ENCODE results near the gene TRAPPC10. TPM values are rescaled to one million over a fixed set of nuclear protein-coding genes. Genes with fewer than 3 reads are reported as not detected.
"Not testable (repeated sequence)": the region's sequence is repeated elsewhere in the genome, so short reads cannot be mapped to it uniquely, and the experiment has no call there.

TRAPPC10 gene
- total RNA-seq, 1 experiment from 2014 or later = 17.4 TPM

DNA sequence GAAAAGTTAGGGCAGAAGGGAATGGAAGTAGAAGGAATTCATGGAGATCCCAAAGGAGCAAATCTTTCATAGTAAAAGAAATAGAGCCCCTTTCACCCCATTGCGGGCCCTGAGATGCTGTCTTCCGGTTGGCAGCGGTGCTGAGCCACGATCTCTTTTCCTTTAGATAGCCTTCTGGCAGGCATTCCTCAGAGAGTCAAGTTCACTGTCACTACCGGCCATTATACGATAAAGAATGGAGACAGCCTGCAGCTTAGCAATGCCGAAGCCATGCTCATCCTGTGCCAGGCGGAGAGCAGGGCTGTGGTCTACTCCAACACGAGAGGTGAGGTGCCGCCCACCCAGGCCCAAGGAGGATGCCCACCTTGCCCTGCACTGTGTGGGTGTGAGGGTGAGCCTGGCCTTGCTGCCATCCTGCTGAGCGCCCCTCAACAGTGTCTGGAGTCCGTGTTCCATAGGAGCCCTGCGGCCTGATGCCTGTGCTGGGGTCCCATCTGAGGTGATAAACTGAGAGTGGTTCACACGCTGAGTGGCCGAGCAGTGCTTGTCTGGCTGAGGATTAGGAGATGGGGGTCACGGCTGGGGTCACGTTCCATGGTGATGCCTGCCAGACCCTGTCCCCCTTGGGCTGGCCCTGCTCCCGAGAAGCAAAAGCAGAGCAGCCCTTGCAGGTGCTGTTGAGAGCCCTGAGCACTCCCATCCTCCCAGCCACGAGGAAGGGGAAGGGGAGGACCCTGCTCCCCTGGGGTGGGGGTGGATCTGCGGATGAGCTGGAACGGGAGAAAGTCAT is 74.7 kb downstream of the TRAPPC10 start:
- no peak for DNase-seq (ENCODE audit: extremely low read depth, low read depth)

DNA sequence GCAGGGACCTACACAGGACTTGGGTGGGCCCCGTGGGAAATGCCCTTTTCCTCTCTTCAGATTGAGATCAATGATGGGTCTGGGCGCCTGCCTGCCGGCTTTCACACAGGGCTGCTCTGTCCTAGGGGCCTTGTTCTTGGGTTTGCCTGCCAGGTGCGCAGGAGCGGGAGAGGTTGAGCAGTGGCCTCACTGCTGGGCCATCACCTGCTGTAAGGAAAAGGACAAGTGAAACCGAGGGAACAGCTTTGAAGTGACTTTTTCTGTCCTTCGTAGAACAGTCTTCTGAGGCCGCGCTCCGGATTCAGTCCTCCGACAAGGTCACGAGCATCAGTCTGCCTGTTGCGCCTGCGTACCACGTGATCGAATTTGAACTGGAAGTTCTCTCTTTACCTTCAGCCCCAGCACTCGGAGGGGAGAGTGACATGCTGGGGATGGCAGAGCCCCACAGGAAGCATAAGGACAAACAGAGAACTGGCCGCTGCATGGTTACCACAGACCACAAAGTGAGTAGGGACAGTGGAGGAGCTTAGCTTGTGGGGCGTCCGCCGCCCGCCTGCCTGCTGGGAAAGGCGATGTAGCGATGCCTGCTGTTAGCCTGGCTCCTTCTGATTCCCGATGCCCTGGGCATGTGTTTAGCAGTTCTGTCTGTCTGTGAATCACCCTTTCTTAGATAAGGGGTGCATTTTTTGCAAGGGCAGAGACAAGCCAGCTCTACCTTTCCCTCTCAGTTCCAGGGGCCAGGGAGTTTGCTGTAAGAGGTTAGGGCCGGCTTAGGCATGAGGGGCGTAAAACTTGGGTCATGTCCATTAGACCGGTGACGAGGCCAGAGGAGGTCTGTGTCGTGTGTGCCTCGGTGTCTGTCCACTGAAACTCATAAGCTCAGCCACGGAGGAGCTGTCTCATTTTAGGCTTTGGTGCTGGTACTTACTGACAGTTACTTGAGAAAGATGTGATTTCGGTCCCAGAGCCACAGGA is 75.6 kb downstream of the TRAPPC10 start:
- DNase-seq (ENCODE audit: extremely low read depth, low read depth) = no peak

DNA sequence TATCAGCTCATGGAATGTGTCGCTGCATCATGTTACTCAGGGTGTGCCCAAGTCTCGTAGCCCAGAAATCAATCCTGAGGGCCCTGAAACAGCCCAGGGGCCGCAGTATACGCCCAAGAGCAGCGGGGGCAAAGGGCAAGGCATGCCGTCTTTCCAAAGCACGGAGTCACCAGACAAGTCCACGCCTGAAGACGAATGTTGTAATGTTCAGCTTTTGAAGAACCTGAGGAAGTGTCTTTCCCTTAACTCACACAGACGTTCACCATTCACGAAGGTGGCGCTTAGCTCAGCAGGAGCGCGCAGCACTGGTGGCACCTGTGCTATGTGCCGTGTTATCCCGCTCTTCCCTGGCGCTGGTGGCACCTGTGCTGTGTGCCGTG is 76.3 kb downstream of the TRAPPC10 start:
- no peak for DNase-seq (ENCODE audit: extremely low read depth, low read depth)

DNA sequence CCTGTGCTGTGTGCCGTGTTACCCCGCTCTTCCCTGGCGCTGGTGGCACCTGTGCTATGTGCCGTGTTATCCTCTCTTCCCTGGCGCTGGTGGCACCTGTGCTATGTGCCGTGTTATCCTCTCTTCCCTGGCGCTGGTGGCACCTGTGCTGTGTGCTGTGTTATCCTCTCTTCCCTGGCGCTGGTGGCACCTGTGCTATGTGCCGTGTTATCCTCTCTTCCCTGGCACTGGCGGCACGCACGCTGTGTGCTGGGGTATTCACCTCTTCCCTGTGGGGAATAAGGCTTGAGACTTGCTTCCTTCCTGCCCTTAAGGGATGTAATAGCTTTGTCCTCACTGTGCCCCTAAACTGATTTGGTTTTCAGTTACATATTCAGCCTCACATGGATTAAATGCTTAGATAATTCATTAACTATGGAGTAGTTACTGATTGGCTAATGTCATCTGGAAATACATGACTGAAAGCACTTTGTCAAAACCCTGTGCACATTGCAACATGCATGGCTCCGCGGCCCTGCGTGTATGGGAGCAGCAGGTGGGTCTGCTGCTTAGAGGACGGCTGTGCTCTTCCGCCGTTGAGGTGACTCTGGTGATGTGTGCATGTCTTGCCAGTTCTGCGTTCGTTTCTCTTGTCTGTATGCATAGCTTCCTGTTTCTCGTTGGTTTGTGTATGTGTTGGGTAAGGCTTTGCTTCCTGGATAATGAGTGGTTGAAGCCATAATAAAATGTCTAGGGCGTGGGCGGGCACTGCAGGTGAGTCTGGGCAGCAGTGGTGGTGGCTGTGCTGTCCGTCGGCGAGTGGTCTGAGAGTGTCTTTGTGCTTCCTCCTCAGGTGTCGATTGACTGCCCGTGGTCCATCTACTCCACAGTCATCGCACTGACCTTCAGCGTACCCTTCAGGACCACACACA is 77.1 kb downstream of the TRAPPC10 start:
- DNase-seq (ENCODE audit: extremely low read depth, low read depth) = no peak

DNA sequence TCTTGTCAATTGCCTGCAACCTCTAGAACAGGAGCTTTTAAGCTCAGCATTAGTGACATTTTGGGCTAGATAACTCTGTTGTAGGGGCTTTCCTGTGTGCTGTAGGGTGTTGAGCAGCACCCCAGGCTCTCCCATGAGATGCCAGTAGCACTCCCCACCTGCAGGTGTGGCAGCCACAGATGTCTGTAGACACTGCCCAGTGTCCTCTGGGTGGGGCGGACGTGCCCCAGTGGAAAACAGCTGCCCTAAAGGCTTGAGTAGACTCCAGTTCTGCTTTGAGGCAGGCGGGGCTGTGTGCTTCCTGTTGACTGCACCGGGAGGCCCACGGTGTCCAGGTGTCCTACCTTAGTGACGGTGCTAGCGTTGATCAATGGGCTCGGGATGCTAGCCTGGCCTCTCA is 78.2 kb downstream of the TRAPPC10 start:
- DNase-seq (ENCODE audit: extremely low read depth, low read depth) = no peak

DNA sequence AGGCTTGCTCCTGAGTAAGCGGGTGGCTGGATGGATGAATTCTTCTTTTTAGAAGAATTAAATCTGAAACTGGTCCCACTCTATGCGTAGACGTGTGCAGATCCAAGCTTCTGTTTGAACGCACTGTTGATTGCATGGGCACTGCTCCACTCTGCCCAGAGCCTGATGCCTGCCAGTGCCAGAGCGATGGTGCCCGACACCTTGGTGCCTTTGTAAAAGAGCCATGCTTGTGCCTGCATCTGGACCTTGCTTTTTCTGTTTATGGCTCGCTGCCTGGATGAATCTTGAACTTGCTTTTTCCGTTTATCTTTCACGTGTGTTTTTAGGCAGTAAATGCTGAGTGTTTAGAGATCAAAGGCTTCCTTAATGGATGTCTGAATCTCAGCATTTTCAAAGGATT is 80.1 kb downstream of the TRAPPC10 start:
- no peak for DNase-seq (ENCODE audit: extremely low read depth, low read depth)

DNA sequence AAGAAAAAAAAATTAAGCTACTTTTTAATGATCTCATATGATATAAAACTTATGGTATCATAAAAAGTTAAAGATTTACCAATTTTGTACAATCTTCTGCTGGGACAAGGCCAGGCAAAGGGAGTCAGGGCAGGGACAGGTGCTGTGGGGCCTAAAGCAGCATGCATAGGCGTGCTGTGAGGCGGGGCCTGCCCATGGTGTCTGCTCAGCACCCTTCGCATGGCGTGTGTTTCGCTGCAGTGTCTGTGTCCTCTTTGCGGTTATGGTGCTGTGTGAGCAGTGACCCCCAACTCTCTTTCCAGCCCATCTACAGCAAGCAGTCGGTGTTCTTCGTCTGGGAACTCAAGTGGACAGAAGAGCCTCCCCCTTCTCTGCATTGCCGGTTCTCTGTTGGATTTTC is 81.7 kb downstream of the TRAPPC10 start:
- DNase-seq (ENCODE audit: extremely low read depth, low read depth) = no peak

DNA sequence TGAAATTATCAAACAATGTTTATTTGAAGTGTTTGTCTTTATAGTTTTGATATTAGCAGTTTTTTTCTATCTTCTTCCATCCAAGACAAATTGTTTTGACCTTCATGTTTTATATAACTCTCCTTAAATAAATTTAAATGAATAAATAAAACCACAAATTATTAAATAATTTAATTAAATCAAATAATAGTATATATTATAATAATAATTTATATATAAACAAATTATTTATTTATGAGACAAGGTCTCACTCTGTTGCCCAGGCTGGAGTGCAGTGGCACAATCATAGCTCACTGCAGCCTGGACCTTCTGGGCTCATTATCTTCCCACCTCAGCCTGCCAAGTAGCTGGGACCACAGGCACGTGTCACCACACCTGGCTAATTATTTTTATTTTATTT is 82.7 kb downstream of the TRAPPC10 start:
- no peak for DNase-seq (ENCODE audit: extremely low read depth, low read depth)

DNA sequence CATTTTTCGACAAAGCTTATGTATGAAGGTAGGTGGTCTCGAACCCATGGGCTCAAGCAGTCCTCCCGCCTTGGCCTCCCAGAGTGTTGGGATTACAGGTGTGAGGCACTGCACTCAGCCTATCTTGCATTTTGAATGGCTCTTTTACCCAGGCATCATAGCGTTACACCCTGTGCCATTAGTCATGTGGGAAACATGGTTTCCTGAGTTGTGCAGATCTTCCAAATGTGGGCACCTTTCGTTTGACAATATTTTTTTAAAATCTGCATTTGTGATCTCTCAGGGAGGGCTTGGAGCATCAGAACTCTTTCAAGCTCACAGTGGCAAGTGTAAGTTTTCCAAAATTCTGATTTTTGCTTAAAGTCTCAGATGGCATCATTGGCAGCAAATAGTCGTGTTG is 86.4 kb downstream of the TRAPPC10 start:
- DNase-seq (ENCODE audit: extremely low read depth, low read depth) = not testable (repeated sequence)

DNA sequence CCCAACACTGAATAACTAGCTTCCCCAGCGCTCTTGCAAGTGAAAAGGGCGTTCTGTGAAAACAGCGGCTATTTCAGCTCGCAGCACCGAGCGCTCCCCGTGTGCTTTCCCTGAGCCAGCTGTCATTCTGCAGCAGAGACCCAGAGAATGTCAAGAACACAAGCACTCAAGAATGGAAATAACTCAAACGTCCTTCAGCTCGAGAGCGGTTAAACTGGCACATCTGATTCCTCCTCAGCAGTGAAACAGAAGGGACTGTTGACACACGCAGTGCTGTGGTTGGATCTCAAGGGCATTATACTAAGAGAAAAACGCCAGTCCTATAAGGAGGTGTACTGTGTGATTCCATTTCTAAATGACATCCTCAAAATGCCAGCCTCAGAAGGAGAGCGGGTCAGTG is 86.9 kb downstream of the TRAPPC10 start:
- DNase-seq (ENCODE audit: extremely low read depth, low read depth) = not testable (repeated sequence)

DNA sequence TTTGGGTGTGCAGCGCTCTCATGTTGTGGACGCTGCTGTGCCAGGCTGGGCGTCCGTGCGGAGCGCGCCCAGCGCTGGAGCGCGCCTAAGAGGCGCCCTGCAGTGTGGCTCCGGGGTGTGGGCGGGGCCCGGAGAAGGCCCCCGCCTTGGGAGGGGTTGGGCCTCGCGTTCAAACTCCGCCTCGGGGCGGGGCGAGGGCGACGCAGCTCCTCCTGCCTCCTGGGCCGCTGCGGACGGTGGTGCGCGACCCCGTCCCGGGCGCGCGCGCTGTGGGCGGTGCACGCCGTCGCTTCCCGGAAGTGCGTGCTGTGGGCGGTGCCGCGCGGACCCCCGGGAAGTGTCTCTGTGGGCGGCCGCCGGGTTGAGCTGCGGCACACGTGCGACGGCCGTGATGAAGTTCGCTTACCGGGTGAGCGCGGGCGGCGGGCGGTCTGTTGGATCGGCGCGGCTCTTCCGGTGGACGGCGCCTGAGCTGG is 95.0 kb downstream of the TRAPPC10 start, which contains the start of gene PWP2:
PWP2 (plus strand) TSS at position 374 of the 476 bp plus-strand sequence; CDS start at position 392, 18 bp downstream.
- DNase-seq (ENCODE audit: extremely low read depth, low read depth) = not testable (repeated sequence)

DNA sequence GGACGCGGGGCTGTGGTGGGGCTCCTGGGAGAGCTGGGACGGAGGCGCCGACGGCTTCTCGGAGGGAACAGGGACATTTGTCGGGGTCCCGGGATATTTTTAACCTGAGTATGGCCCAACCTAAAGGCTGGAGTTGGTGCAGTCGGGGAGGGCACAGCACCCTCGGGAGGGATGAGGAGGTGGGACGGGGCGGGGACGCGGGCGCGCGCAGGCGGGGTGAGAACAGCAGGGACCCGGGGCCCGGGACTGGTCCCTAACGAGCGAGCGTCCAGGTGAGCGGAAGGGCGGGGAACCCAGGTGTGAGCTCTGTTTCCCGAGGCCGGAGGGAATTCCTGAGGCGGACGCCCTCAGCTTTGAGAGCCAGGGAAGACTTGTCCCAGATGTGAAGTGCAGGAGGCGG is 95.5 kb downstream of the TRAPPC10 start:
- DNase-seq (ENCODE audit: extremely low read depth, low read depth) = not testable (repeated sequence)

DNA sequence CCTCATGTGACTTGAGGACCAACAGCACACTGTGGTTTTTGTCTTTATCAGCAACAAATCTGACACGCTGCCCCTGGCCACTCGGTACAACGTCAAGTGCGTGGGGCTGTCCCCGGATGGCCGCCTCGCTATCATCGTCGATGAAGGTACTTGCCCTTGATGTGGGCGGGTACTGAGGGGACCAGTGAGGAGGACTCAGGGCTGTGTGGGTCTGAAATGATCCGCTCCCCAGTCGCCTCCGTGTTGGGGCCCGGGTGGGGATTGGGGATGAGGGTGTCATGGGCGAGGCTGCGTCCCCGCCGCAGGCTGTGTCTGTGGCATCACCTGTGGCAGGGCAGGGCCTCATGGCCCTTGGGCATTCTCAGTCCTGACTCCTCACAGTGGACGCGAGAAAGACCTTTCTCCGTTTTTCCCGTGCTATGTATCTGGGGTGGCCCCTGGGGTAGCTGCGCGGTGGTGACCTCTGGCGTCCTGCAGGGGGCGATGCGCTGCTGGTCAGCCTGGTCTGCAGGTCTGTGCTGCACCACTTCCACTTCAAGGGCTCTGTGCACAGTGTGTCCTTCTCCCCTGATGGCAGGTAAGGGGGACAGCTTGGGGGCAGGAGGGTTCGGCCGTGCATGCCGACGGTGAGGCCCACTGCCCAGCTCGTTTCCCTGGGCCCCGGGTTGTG is 101.7 kb downstream of the TRAPPC10 start:
- not testable (repeated sequence) for DNase-seq (ENCODE audit: extremely low read depth, low read depth)

DNA sequence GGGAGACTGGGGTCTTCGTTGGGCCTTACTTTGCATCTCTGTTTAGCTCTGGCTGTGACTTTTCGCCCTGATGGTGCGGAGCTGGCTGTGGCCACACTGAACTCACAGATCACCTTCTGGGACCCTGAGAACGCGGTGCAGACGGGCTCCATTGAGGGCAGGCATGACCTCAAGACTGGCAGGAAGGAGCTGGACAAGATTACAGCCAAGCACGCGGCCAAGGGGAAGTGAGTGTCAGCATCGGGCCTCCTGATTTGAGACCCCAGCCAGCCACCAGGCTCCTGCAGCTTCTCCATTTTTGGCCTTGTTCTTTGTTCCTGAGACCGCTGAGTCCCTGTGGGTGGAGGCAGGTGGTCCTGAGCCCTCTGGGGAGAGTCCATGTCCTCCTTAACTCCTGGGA is 110.0 kb downstream of the TRAPPC10 start:
- not testable (repeated sequence) for DNase-seq (ENCODE audit: extremely low read depth, low read depth)

DNA sequence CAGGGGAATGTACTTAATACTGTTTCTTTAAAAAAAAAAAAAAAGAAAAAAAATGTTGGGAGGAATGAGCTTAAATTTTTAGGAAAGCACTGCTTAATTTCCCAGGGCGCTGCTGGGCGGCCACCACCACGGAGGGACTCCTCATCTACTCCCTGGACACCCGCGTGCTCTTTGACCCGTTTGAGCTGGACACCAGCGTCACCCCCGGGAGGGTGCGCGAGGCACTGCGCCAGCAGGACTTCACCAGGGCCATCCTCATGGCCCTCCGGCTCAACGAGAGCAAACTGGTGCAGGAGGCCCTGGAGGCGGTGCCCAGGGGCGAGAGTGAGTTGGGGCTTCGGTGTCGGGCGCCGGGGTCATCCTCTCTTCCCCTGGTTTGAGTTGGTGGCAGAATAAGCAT is 115.7 kb downstream of the TRAPPC10 start:
- DNase-seq (ENCODE audit: extremely low read depth, low read depth) = not testable (repeated sequence)

DNA sequence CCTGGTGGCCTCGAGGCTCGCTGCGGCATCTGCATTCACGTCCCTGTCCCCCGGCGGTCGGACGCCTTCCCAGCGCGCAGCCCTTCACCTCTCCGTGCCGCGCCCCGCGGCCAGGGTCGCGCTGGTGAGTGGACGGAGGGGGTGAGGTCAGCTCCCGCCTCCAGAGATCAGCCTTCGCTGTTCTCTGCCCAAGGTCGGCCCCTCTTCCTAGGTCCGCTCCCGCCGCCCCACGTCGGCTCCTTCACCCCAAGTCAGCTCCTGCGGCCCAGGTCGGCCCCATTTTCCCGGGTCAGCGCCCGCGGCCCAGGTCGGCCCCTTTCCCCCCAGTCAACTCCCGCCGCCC is 121.6 kb downstream of the TRAPPC10 start:
- DNase-seq (ENCODE audit: extremely low read depth, low read depth) = not testable (repeated sequence)

DNA sequence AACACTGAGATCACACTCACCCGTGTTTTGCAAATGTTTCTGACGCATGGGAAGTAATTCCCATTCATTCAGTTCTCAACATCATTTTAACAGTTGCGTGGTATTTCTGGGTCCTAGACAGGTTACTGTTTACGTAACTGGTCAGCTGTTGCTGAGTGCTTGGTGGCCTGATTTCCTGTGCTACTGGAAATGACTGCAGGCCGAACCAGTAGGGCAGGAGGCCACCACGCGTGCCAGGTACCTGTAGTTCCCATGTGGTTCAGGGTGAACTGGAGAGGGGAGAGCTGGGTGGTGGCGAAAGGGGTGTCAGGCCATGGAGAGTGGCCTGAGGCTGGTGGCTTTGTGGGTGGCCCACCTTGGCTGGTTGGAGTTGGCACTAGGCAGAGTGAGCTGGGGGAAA is 122.6 kb downstream of the TRAPPC10 start:
- DNase-seq (ENCODE audit: extremely low read depth, low read depth) = not testable (repeated sequence)

DNA sequence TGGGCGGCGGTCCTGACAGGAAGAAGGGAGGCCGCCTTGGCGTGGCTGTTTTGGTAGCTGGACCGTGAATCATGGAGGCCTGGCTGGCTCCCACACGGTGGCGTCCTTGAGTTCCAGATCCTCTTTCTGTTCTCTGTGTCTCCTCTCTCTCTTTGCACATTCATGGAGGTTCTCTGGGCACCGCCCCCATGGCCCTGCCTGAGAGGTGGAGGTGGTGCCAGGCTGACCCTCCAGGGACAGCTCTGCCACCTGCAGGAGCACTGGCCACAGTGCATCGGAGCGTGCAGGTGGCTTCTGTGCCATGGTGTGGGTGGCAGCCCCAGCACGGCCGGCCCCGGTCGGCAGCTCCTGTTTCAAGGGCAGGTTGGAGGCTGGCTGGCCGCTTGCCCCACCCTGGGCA is 125.9 kb downstream of the TRAPPC10 start:
- not testable (repeated sequence) for DNase-seq (ENCODE audit: extremely low read depth, low read depth)

DNA sequence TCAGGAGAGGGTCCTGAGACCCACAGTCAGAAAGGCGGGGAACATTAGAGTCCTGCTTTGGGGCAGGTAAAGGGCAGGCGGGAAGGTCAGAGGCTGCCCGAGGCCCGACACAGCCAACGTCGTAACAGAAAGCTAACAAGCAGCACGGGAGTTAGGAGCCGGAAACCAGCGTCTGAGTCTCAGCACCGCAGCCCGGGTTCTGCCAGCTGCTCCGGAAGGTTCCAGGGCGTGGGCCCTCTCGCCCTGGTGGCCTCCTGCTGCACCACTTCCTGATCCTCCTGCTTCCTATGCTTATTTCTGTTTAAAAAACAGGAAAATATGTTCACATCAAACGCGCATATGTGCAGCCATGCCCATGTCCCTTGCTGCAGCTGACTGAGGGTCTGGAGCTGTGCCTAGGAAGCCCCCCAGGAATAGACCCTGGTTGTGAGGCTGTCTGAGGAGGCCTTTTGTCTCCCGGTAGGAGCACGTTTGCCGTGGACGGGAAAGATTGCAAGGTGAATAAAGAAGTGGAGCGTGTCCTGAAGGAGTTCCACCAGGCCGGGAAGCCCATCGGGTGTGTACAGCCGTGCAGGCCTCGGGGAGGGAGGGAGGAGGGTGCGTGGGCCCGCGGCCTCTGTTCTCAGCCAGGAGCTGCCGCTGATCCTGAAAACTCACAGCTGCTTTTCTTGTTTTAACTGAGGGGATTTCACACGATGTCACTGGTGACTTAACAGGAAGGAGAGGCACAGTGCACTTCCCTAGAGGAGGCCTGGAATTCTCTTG is 127.9 kb downstream of the TRAPPC10 start:
- DNase-seq (ENCODE audit: extremely low read depth, low read depth) = not testable (repeated sequence)
